Stimulated activated CD8-positive, alpha-beta memory T cell treated with anti-CD3 and anti-CD28 coated beads, Interleukin-7, amount 100 ng/mL, for 24 hours (primary cell): ENCODE data around the gene ETFA.

Source experiments
- DNase-seq: peaks from one replicate; pipeline ENCODE4 v3.0.0-alpha.2; 2020; ENCODE audit warnings: low read depth

Gene ETFA

DNA sequence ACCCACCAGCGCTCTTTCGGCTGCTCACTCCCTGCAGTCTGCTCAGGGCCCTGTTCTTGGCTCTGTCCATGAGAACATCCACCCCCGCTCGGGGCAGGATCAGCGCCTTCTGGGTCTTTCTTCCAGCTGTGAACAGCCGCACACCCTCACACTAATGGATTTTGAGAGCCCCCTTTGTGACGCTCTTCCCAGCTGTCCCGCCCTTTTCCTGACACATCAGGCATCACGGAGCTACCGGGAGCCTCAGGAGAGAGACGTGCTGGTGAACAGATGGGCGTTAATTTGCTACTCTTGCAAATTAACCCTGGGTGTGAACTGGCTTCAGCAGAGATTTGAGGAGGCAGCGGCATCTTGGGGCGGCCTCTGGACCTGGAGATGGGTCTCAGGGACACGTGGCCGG lies 138.5 kb downstream of the ETFA start:
- DNase-seq, result no peak

DNA sequence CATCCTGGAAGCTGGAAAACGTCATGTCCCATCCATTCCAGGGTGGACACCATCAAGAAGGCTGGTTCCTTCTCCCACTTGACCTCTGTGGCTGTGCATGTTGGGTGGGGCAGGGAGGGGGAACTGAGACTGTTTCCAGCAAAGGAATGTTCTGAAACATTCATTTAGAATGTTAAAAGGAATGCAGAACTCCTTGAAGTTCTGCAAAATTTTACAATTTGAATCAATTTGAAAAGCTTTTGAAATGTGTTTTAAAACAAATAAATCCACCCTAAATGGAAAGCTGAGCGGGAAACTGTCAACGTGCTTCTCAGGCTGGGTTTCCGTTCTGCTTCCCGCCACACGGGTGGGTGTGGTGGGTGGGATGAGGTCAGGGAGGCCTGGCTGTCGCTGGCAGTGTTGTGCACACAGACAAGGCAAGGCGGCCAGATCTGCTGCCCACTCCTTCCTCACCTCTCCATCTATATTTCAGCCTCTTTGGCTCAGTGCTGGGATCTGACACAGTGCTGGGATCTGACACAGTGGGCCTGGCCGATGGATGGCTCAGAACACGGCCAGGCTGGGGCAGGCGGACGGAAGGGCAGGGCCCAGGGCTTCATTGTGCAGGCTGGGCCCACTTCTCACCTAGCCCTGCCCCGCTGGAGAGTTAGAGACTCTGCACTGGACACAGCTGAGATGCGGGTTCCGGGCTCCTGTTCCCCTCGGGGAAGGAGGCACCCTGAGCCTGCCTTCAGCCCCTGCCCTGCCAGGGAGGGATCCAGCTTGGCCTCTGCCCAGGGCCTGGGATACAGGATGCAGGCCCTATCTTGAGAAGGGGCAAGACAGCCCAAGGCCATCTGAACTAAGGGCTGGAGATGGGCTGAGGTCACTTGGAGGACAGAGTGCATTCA lies 141.1 kb downstream of the ETFA start:
- DNase-seq, result no peak

DNA sequence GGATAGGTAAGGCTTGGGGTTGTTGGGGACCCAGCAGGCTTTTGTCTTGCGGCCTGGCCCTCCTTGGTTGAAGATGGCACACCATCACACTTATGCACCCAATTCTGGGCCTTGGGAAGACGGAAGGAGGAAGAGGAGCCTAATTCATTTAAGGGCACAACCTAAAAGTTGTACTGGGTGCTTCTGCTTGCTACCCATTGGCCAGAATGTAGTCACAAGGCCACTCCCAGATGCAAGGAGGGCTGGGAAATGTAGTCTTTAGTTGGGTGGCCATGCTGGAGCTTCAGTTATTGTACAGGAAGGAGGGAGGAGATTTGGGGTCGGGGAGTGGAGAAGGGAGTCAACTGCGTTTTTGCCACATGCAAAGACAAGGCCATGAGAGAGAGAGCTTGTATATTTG lies 142.3 kb downstream of the ETFA start:
- DNase-seq, result no peak

DNA sequence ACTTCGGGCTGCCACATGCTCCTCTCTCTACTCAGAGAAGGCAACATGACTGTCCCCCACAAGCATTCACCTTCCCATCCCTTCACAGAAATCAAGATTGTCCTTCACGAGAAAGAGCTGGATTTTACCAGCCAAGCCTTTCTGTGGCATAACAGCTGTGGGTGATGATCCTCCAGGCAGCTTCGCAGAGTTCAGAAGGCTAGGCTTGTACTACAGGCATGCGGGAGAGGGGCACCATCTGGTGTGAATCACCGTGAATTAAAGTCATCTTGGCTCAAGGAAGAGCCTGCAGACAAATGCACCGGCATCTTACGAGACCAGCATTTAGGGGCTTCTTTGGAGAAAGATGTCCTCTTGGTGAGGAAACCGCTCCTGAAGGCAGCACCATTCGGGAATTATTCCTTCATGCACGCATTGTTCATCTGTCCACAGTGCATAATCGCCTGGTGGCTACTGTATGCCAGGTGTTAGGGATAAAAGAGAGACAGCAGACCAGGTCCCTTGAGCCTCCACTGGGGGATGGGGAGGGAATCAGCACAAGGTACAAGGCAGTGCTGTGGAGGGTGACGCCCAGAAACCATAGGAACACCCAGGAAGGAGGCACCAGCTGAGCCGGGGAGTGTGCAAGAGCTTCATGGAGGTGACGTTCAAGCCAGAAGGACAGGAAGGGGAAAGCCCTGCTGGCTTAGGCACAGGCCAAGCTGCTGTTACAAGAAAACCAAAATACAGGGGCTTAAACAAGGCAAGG lies 142.9 kb downstream of the ETFA start:
- no peak for DNase-seq

DNA sequence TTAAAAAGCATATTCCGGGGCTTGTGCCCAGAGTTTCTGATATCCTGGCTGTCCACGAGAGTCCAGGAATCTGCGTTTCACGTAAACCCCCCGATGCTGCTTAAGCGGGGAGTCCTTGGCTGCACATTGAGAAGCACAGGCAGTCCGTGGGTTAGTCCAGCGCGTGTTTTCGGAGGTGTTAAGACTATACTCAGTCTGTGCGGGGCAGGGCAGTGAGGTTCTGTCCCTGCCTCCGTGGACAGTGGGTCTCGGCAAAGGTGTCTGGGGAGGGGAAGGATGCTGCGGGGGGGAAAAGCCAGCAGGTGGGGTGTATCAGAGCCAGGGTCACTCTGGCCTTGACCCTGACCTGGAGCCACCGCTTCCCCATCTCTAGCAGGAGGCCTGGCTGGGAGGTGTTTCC lies 145.3 kb downstream of the ETFA start:
- DNase-seq, result no peak
